T-cell (primary cell): Measurements from ENCODE around the gene ZSCAN5C. TPM values are rescaled to one million over a fixed set of nuclear protein-coding genes. Genes with fewer than 3 reads are reported as not detected.

ENCODE experiments used
- total RNA-seq, 35 experiments: library from RNA in 6 of 35; stranded (reverse) in 6 of 35; fragments of 120-200 nt in 1 of 35; gene quantifications; one replicate each; pipeline versions ENCODE4 v1.2.1 to v1.2.4 and lab custom pipeline; 2013 to 2026

The ZSCAN5C gene
- total RNA-seq, 5 donors from 2014 or later (not counting 1 experiment from before 2014, with no cell fraction given), result not detected

Other genes with a start within 250 kb of the ZSCAN5C start
- not detected for gene NLRP5, start 215.5 kb upstream of the ZSCAN5C start, total RNA-seq
- gene ZNF787, start 81.0 kb upstream of the ZSCAN5C start, total RNA-seq, result 10 to 100 TPM; 20.6 to 38.6 (median 34.9) TPM
- 10 to 100 TPM; 23.1 to 51.4 (median 46.0) TPM for gene ZNF444, start 61.0 kb upstream of the ZSCAN5C start, total RNA-seq
- gene GALP, start 26.3 kb upstream of the ZSCAN5C start, total RNA-seq, result not detected
- not detected for gene ZSCAN5B, start 4.5 kb upstream of the ZSCAN5C start, total RNA-seq
- not detected for gene EDDM13, start 70.5 kb downstream of the ZSCAN5C start, total RNA-seq
- gene ZSCAN5A, start 112.6 kb downstream of the ZSCAN5C start, total RNA-seq, result 10 to 100 TPM in 4 of 5 donors, 1 to 10 TPM in 1; 9.5 to 12.7 (median 11.1) TPM
- gene ZNF582, start 191.3 kb downstream of the ZSCAN5C start, total RNA-seq, result 1 to 10 TPM; 1.6 to 7.9 (median 6.0) TPM
- 10 to 100 TPM in 1 of 5 donors, 1 to 10 TPM in 4; 3.3 to 10.7 (median 7.8) TPM for gene ZNF583, start 202.1 kb downstream of the ZSCAN5C start, total RNA-seq